ENCODE measurements around the gene TTC7B.

- no peak for TF ChIP-seq CTCF (IDR thresholded peaks at IDR 0.05)
- TF ChIP-seq POLR2A (IDR thresholded peaks at IDR 0.05), result no peak
Observed at GRCh38 chr14:90732718-90733117, 83.5 kb downstream of the TTC7B start.
